ENCODE measurements around the gene TNFRSF14.

The TNFRSF14 gene

GRCh38 chr1:2587860-2588571 lies 31.8 kb downstream of the TNFRSF14 start:
- no peak for DNase-seq (ENCODE audit: low spot score)

GRCh38 chr1:2588661-2589430 lies 32.7 kb downstream of the TNFRSF14 start:
- DNase-seq (ENCODE audit: low spot score): no peak

- no peak for DNase-seq (ENCODE audit: low spot score)
These were observed 33.5 kb downstream of the TNFRSF14 start for GRCh38 chr1:2589431-2590232.

- no peak for DNase-seq (ENCODE audit: low spot score)
These were observed 34.3 kb downstream of the TNFRSF14 start for GRCh38 chr1:2590233-2591141.

- DNase-seq (ENCODE audit: low spot score): no peak
These were observed 35.0 kb downstream of the TNFRSF14 start for GRCh38 chr1:2591233-2591580.

GRCh38 chr1:2591581-2592261 lies 35.5 kb downstream of the TNFRSF14 start:
- no peak for DNase-seq (ENCODE audit: low spot score)

GRCh38 chr1:2592672-2593071 lies 36.5 kb downstream of the TNFRSF14 start:
- DNase-seq (ENCODE audit: low spot score): no peak

- DNase-seq (ENCODE audit: low spot score): no peak
These were observed 37.2 kb downstream of the TNFRSF14 start for GRCh38 chr1:2593251-2593878.

GRCh38 chr1:2594001-2594640 lies 38.0 kb downstream of the TNFRSF14 start:
- no peak for DNase-seq (ENCODE audit: low spot score)

GRCh38 chr1:2594641-2595131 lies 38.5 kb downstream of the TNFRSF14 start:
- no peak for DNase-seq (ENCODE audit: low spot score)

GRCh38 chr1:2595261-2595811 lies 39.2 kb downstream of the TNFRSF14 start:
- no peak for DNase-seq (ENCODE audit: low spot score)

- DNase-seq (ENCODE audit: low spot score): no peak
These were observed 39.8 kb downstream of the TNFRSF14 start for GRCh38 chr1:2595812-2596529.

GRCh38 chr1:2596530-2597333 lies 40.6 kb downstream of the TNFRSF14 start:
- no peak for DNase-seq (ENCODE audit: low spot score)

- no peak for DNase-seq (ENCODE audit: low spot score)
These were observed 41.5 kb downstream of the TNFRSF14 start for GRCh38 chr1:2597441-2598328.

GRCh38 chr1:2598329-2598931 lies 42.3 kb downstream of the TNFRSF14 start:
- no peak for DNase-seq (ENCODE audit: low spot score)

GRCh38 chr1:2601721-2602303 lies 45.6 kb downstream of the TNFRSF14 start:
- no peak for DNase-seq (ENCODE audit: low spot score)
